GM12874 (cell line): ENCODE measurements around the gene TOR1A.
A peak's percentile ranks its signal among the peaks of the same experiment; 100 is the strongest.

Experiments used
- TF ChIP-seq, protein P1 (sequence below): IDR thresholded peaks from 2 replicates; pipeline ENCODE4 v1.5.1; 2011; ENCODE audit warnings: low read depth, mild to moderate bottlenecking, control low read depth, low read length, moderate library complexity; ENCODE audit not compliant: insufficient read depth

The TOR1A gene

GRCh38 chr9:129802833-129803675, 20.9 kb downstream of the TOR1A start, which contains the start of gene TOR1B:
Gene TOR1B (plus strand): TSS chr9:129803184. CDS start chr9:129803213, 29 bp downstream.
- TF ChIP-seq, protein P1, sequence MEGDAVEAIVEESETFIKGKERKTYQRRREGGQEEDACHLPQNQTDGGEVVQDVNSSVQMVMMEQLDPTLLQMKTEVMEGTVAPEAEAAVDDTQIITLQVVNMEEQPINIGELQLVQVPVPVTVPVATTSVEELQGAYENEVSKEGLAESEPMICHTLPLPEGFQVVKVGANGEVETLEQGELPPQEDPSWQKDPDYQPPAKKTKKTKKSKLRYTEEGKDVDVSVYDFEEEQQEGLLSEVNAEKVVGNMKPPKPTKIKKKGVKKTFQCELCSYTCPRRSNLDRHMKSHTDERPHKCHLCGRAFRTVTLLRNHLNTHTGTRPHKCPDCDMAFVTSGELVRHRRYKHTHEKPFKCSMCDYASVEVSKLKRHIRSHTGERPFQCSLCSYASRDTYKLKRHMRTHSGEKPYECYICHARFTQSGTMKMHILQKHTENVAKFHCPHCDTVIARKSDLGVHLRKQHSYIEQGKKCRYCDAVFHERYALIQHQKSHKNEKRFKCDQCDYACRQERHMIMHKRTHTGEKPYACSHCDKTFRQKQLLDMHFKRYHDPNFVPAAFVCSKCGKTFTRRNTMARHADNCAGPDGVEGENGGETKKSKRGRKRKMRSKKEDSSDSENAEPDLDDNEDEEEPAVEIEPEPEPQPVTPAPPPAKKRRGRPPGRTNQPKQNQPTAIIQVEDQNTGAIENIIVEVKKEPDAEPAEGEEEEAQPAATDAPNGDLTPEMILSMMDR, result no peak

- TF ChIP-seq, protein P1, result no peak
These were observed 22.4 kb downstream of the TOR1A start for GRCh38 chr9:129801504-129801903.

DNA sequence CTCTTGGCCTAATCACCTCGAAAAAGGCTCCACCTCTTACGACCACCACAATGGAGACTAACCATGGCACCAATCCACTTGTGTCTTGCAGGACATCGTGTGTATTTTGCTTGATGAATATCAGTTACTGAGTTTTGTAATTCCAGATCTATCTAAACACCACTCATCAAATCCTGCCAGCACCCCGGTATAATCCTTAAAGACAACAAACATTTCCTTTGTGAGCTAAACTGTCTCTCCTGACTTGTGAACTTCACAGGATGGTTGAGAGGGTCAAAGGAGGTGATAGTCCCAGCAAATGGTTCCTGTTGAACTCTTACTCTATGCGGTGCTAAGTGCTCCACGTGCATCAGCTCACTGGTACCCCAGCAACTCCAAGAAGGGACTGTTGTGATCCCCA, 25.0 kb downstream of the TOR1A start:
- TF ChIP-seq, protein P1, result no peak

- TF ChIP-seq, protein P1, result no peak
These were observed 29.4 kb downstream of the TOR1A start for GRCh38 chr9:129794549-129794948.

DNA sequence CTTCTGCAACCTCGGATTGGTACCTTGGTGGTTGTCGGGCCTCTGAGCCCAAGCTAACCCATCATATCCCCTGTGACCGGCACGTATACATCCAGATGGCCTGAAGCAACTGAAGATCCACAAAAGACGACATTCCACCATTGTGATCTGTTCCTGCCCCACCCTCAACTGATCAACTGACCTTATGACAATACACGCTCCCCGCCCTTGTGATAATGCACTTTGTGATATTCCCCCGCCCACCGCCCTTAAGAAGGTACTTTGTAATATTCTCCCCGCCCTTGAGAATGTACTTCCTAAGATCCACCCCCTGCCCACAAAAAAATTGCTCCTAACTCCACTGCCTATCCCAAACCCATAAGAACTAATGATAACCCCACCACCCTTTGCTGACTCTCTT, 37.5 kb downstream of the TOR1A start:
- TF ChIP-seq, protein P1, result no peak

GRCh38 chr9:129785866-129786265, 38.1 kb downstream of the TOR1A start:
- TF ChIP-seq, protein P1, result no peak

DNA sequence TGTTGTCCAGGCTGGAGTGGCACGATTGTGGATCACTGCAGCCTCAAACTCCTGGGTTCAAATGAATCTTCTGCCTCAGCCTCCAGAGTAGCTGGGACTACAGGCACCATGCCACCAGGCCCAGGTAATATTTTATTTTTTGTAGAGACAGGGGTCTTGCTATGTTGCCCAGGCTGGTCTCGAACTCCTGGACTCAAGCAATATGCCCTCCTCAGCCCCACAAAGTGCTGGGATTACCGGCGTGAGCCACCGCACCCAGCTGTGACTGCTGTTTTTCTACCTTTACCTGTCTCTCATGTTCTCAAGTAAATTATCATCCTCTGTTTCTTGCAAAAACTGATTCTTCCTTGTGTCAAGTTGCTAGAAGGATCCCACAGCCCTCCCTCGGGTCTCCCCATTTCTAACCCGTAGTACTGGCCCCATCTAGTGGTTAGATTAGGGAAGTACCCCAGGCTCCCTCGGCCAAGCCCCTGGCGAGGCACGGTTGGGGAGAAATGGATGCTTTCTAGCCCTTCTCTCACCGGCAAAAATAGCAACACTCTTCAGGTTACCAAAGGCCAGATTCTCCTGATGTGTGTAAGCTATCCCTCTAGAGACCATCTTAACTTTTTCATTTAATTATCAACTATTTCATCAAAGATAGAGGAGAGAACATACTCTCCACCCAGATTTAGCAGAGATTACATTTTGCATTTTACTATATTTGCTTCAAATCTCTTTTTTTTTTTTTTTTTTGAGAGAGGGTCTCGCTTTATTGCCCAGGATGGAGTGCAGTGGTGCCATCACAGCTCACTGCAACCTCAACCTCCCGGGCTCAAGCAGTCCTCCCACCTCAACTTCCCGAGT, 40.2 kb downstream of the TOR1A start:
- TF ChIP-seq, protein P1, result peak; percentile 86
